SK-N-DZ (cell line): Measurements from ENCODE around the gene AKAP3. TPM values are rescaled to one million over a fixed set of nuclear protein-coding genes. Genes with fewer than 3 reads are reported as not detected.
A peak's percentile ranks its signal among the peaks of the same experiment; 100 is the strongest.

ENCODE experiments used
- DNase-seq: peaks from one replicate; pipeline ENCODE4 v3.0.0-alpha.2; 2015; ENCODE audit warnings: low spot score
- polyA plus RNA-seq, 2 experiments: library from polyadenylated mRNA; depleted of rRNA; stranded (reverse); fragments of >200 nt; gene quantifications; 2 replicates each; pipeline ENCODE4 v1.2.3, GENCODE V29; 2014

The AKAP3 gene
- polyA plus RNA-seq (2014; cell fraction: cytosol; rRNA removed), result 0.23 and 1.3 TPM in 2 replicates
- not detected in 2 replicates for polyA plus RNA-seq (2014; cell fraction: nucleus; rRNA removed)

DNA sequence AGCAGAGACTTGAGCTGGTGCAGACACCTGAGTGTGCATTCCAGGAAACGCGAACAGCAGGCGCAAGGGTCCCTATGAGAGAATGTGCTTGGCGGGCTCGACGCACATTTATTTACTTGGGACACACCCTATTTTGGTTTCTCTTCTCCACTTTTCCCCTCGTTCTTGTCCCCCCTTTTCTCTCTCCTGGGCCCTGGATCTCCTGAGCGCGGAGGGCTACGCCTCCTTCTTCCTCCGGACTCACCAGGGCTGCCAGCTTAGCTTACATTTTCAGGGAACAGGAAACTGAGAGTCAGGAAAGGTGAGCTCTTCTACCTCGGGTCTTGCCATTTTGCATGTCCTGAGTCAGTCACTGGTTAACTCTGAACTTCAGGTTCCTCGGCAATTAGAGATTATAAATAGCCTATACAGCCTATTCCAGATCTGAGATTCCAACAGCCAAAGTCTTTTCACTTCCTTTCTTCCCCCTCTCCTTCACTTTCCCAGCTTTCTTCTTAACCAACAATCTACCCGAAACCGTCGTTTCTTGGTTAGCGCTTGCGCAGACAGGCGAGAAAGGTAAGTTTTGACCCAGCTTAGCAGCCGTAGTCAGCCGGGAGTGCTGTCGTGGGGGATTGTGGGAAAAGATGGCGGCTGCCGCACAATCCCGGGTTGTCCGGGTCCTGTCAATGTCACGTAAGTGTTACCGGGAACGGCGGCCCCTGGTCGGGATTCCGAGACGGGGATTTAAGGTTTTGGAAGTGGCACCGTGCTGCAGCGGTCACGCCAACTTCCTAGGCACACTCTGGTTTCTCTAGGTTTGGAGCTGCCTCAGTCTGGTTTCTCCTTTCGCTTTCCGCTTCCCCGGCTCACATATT is at the start of gene AKAP3, which contains the start of gene NDUFA9:
Gene AKAP3 (minus strand): TSS at position 551 of the 857 bp plus-strand sequence. CDS start 10,855 bp downstream, outside the sequence.
Gene NDUFA9 (plus strand): TSS at position 614 of the 857 bp plus-strand sequence. CDS start 13 bp downstream, at position 627.
- DNase-seq, result peak; percentile 88

DNA sequence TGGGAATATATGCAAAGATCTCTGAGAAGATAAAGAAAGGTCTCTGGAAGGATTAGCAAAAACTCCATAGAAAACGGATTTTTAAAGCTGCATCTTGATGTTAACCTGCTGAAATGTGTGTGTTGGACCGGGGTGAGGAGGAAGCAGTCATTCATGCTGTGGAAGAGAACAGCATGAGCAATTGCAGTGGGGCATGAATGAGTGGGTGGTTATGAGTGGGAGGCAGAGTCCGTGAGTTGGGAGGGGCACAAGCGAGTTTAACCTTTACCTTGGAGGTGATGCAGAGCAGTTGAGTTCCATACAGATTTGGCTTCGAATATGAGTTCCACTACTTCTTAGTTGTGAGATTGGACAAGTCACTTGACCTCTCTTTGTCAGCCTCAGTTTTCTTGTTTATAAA is 41.9 kb upstream of the AKAP3 start:
- no peak for DNase-seq

GRCh38 chr12:4685317-4685716 is 36.5 kb upstream of the AKAP3 start:
- no peak for DNase-seq

- DNase-seq, result no peak
Observed at GRCh38 chr12:4681732-4682131, 32.9 kb upstream of the AKAP3 start.

GRCh38 chr12:4679711-4680110 is 30.9 kb upstream of the AKAP3 start:
- no peak for DNase-seq

GRCh38 chr12:4665236-4665635 is 16.4 kb upstream of the AKAP3 start:
- DNase-seq, result no peak

- DNase-seq, result no peak
Observed at GRCh38 chr12:4663971-4664505, 15.2 kb upstream of the AKAP3 start.

DNA sequence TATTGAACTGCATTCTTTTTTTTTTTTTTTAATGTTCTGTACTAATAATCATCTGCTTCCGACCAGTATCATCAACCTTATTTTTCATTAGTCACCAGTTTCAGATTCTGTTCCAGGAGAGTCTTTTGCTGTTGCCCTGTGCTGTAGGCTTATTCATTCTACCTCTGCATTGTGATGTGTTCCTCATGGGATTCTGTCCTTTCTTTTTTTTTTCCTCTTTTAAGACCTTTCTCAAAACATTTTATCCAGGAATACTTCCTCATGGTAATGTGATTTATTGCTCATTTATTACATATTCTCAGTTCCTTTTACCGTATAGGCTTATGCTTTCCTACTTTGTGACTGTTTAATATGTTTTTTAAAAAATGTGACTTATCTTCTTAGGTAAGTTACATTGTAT is 4.8 kb upstream of the AKAP3 start:
- no peak for DNase-seq

DNA sequence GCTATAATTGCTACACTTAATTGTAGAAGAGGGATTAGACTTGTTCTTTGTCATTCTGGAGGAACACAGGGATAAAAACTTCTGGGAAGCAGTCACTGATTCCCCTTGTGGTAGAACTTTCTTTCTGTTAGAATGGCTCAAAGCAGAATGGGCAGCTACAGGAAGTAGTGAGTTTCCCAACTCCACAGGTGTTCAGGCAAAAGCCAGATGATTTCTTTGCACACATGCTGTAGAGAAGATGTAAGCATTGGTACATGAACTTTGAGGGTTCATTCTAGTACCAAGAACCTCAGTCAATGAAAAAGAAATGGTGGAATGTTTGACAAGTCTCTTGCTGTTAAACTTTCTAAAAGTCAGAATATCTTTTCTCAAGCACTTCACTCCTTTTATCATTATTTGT is 4.4 kb upstream of the AKAP3 start:
- no peak for DNase-seq

DNA sequence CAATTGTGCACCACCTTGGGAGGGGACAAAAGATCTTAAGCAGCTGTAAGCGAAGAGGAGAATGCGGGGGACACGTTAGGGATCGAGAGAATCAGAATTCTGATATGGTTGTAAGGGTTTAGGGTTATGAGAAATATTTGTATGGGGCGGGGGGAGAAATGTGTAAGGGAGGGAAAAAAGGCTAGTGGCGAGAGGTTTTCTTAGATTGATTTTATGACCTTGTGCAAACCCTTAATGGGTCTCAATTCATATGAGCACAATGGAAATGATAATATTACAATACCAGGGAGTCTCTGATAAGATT is 459 bp upstream of the AKAP3 start:
- DNase-seq, result no peak

GRCh38 chr12:4648104-4648500 is 749 bp downstream of the AKAP3 start:
- DNase-seq, result no peak

DNA sequence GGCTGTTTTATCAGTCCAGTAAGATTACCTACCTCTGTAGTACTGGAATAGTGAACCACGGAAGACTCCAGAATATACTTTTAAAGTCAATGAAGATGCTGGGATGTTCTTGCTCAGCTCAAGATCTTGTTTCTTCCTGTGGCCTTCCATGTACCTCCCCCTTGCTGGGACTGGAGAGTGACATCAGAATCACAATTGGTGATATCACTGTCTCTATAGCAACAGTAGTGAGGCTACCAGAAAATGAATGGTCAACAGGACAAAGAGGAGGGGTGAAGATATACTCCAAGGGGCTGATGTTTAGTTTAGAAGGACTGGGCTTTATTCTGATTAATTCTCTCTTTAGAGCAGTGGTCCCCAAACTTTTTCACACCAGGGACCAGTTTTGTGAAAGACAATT is 3.8 kb downstream of the AKAP3 start:
- no peak for DNase-seq

- no peak for DNase-seq
Observed at GRCh38 chr12:4643747-4644146, 5.1 kb downstream of the AKAP3 start.

DNA sequence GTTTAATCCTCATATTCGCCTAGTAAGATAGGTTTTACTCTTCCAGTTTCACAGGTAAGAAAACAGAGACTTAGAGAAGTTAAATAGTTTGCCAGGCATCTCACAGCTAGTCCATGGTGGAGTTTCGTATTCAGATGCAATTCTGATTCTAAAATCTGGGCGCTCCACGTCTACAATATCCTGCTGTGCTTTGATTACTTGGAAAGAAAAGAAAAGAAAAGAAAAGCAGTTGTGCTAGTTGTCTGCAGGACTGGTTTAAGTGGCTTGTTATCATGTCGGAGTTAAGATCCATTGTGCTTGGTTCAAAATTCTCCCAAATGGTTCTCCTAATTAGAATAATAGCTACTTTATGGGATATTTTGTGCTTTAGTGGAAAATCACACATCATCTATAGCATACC is 18.6 kb downstream of the AKAP3 start:
- no peak for DNase-seq

DNA sequence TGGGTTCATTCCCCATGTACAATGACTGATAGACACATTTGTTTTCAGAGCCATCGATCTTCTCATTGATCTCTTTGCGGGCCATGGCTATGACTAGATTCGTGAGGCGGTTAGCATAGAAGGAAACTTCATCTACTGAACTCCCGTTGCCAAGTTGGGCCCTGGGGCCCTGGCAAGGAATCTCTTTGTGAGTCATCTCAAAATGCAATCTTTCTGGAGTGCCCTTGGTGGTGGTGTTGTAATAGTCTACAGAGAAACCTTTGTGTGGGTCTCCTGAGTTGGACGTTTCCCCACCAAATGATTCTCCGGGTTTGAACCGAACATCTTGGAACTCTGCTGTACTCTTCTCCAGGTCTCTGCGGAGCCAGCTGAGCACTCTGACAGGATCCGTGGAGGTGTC is 20.4 kb downstream of the AKAP3 start:
- DNase-seq, result no peak

GRCh38 chr12:4626543-4626942 is 22.3 kb downstream of the AKAP3 start:
- no peak for DNase-seq

GRCh38 chr12:4621511-4621910 is 27.3 kb downstream of the AKAP3 start:
- no peak for DNase-seq

- DNase-seq, result no peak
Observed at GRCh38 chr12:4615667-4616066, 33.2 kb downstream of the AKAP3 start.

GRCh38 chr12:4610481-4610880 is 38.4 kb downstream of the AKAP3 start:
- DNase-seq, result no peak

DNA sequence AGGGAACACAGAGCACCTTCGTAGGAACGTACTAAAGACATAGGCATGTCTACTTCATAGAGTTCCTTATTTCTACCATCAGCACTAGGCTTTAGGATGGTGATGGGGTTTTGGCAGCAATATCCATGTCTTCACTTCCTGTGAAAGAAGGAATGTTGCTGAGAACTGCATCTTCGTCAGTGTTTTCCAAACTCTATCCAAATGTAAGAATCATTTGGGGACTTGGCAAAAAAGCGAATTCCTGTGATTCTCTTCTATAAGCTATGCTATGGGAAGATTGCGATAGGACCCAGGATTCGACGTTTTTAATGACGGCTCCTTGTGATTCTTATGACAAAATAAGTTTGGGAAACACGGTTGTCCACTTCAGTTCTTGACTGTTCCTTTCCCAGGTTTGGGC is 39.8 kb downstream of the AKAP3 start:
- DNase-seq, result no peak

DNA sequence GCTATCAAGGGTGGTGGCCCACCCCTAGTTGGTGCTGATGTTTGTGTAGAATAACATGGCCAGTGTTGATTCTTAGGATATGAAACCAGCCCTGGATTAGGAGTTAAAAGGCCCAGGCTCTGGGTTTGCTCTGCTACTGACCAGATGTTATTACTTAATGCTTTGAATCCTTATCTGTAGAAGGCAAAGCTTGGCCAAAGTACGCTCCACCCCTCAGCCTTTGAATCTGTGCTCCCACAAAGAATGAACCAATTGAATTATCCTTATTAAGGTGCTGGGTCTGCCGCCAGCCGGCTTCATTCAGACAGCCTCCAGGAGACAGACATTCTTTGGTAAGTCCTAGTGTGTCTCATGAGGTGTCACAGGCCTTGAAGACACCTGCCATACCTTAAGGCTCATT is 41.8 kb downstream of the AKAP3 start:
- DNase-seq, result peak; percentile 82

GRCh38 chr12:4604684-4605193 is 44.1 kb downstream of the AKAP3 start:
- DNase-seq, result peak; percentile 86

DNA sequence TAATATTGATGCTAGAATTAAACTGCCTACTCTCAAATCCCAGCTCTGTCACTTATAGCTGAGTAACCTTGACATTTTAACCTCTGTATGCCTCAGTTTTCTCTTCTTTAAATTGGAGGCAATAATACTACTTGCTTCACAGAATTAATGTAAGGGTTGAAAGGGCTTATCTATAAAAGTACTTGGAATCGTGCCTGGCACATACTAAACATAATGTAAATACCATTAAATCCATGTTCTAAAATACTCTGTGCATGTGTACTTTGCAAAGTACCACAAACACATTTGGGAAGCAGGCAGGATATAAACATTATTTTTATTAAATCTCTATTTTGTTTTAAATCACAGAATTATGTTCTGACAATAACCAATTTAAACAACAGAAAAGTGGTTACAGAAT is 44.9 kb downstream of the AKAP3 start:
- DNase-seq, result no peak
